ENCODE measurements around the gene TMEM174. TPM values are rescaled to one million over a fixed set of nuclear protein-coding genes. Genes with fewer than 3 reads are reported as not detected.

The TMEM174 gene
- total RNA-seq, 1 donor = not detected

- no peaks in the 10 kb centered on the region for H3K36me3 ChIP-seq (ENCODE audit: insufficient read depth, low read length)
- peaks cover 23% of the 10 kb centered on the region for H3K27me3 ChIP-seq (ENCODE audit: insufficient read depth, low read length)
- DNase-seq (ENCODE audit: insufficient read length, low spot score, missing footprints) = no peak
- no peak overlapping the region for H2AFZ ChIP-seq (ENCODE audit: low read length)
- H3K4me1 ChIP-seq (ENCODE audit: insufficient read depth, low read length) = no peaks in the 10 kb centered on the region
- no peaks in the 10 kb centered on the region for H3K79me2 ChIP-seq (ENCODE audit: insufficient read depth, low read length)
- no peak overlapping the region for H3K27ac ChIP-seq (ENCODE audit: low read depth, low read length)
- no peak for TF ChIP-seq CTCF (IDR thresholded peaks at IDR 0.05; ENCODE audit: extremely low read depth, low read depth, low read length)
- no peaks in the 10 kb centered on the region for H3K9me3 ChIP-seq (ENCODE audit: low read depth, low read length)
- no peak overlapping the region for H3K4me2 ChIP-seq (ENCODE audit: insufficient read depth, low read length)
- no peak overlapping the region for H3K4me3 ChIP-seq (ENCODE audit: insufficient read depth, low read length)
- H4K20me1 ChIP-seq (ENCODE audit: insufficient read depth, low read length) = no peaks in the 10 kb centered on the region
Measured at GRCh38 chr5:73149540-73149939, 23.5 kb upstream of the TMEM174 start.

DNA sequence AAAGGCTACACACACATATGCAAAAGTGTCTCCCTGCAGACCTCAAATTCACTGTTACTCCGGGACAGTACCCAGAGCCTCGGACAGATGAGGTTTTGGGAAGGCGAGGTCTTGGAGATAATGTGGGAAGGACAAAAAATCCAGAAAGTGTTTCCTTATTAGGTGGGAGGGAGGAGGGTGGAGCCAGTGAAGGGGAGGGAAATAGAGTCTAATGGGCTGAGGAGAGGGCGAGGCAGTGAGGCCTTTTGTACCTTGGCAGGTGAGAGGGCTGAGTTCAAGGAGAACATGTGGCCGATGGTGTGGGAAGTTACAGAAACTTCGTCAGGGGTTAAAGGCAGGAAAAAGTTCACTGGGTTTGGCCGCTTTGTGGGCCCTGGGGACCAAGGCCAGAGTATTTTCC is 22.1 kb upstream of the TMEM174 start:
- no peak for TF ChIP-seq CTCF (IDR thresholded peaks at IDR 0.05; ENCODE audit: extremely low read depth, low read depth, low read length)
- Histone ChIP-seq H3K27me3 (ENCODE audit: insufficient read depth, low read length) (peaks cover 20% of the 10 kb centered on the region), H3K79me2 (ENCODE audit: insufficient read depth, low read length) (no peaks in the 10 kb centered on the region), H3K4me1 (ENCODE audit: insufficient read depth, low read length) (no peaks in the 10 kb centered on the region), H4K20me1 (ENCODE audit: insufficient read depth, low read length) (no peaks in the 10 kb centered on the region), H3K9me3 (ENCODE audit: low read depth, low read length) (no peaks in the 10 kb centered on the region), H3K27ac (ENCODE audit: low read depth, low read length) (no peak overlapping the region), H3K36me3 (ENCODE audit: insufficient read depth, low read length) (no peaks in the 10 kb centered on the region), H2AFZ (ENCODE audit: low read length) (no peak overlapping the region), H3K4me3 (ENCODE audit: insufficient read depth, low read length) (no peak overlapping the region), H3K4me2 (ENCODE audit: insufficient read depth, low read length) (no peak overlapping the region)
- DNase-seq (ENCODE audit: insufficient read length, low spot score, missing footprints) = no peak

GRCh38 chr5:73151766-73152410 is 21.1 kb upstream of the TMEM174 start:
- no peak overlapping the region for H3K27ac ChIP-seq (ENCODE audit: low read depth, low read length)
- H2AFZ ChIP-seq (ENCODE audit: low read length) = no peak overlapping the region
- no peak overlapping the region for H3K4me3 ChIP-seq (ENCODE audit: insufficient read depth, low read length)
- H3K27me3 ChIP-seq (ENCODE audit: insufficient read depth, low read length) = peaks cover 10% of the 10 kb centered on the region
- no peaks in the 10 kb centered on the region for H3K9me3 ChIP-seq (ENCODE audit: low read depth, low read length)
- H3K4me1 ChIP-seq (ENCODE audit: insufficient read depth, low read length) = no peaks in the 10 kb centered on the region
- H3K36me3 ChIP-seq (ENCODE audit: insufficient read depth, low read length) = no peaks in the 10 kb centered on the region
- no peak overlapping the region for H3K4me2 ChIP-seq (ENCODE audit: insufficient read depth, low read length)
- H3K79me2 ChIP-seq (ENCODE audit: insufficient read depth, low read length) = no peaks in the 10 kb centered on the region
- no peaks in the 10 kb centered on the region for H4K20me1 ChIP-seq (ENCODE audit: insufficient read depth, low read length)
- no peak for TF ChIP-seq CTCF (IDR thresholded peaks at IDR 0.05; ENCODE audit: extremely low read depth, low read depth, low read length)
- DNase-seq (ENCODE audit: insufficient read length, low spot score, missing footprints) = no peak

GRCh38 chr5:73152411-73153388 is 20.3 kb upstream of the TMEM174 start:
- Histone ChIP-seq H3K27ac (ENCODE audit: low read depth, low read length) (no peak overlapping the region), H3K4me3 (ENCODE audit: insufficient read depth, low read length) (no peak overlapping the region), H3K9me3 (ENCODE audit: low read depth, low read length) (no peaks in the 10 kb centered on the region), H3K79me2 (ENCODE audit: insufficient read depth, low read length) (no peaks in the 10 kb centered on the region), H3K27me3 (ENCODE audit: insufficient read depth, low read length) (peaks cover 7% of the 10 kb centered on the region), H2AFZ (ENCODE audit: low read length) (no peak overlapping the region), H3K4me2 (ENCODE audit: insufficient read depth, low read length) (no peak overlapping the region), H4K20me1 (ENCODE audit: insufficient read depth, low read length) (no peaks in the 10 kb centered on the region), H3K4me1 (ENCODE audit: insufficient read depth, low read length) (no peaks in the 10 kb centered on the region), H3K36me3 (ENCODE audit: insufficient read depth, low read length) (no peaks in the 10 kb centered on the region)
- DNase-seq (ENCODE audit: insufficient read length, low spot score, missing footprints) = no peak
- no peak for TF ChIP-seq CTCF (IDR thresholded peaks at IDR 0.05; ENCODE audit: extremely low read depth, low read depth, low read length)
